Endothelial cell of umbilical vein (primary cell): ENCODE measurements around the gene TNS1. TPM values are rescaled to one million over a fixed set of nuclear protein-coding genes. Genes with fewer than 3 reads are reported as not detected.

Experiments used
- BruUV-seq: library from RNA; stranded (reverse); fragments of 400-500 nt; replicated peaks from 2 replicates; lab custom pipeline; 2021; lab: Mats Ljungman, UMichigan
- CTCF ChIA-PET: fragments of 300-600, 350-600 bp; sonication (Branson Sonifier 250); formaldehyde crosslinking; loops from one replicate; lab custom pipeline; 2021; ENCODE audit warnings: antibody characterized with exemption, inconsistent platforms; lab: Charles Lee
- POLR2A ChIA-PET: fragments of 300-600, 350-600 bp; sonication (Branson Sonifier 250); formaldehyde crosslinking; loops from one replicate; lab custom pipeline; 2021; ENCODE audit warnings: antibody characterized with exemption, inconsistent platforms; lab: Charles Lee
- DNase-seq: peaks from one replicate; pipeline ENCODE4 v3.0.0-alpha.2; 2011; ENCODE audit warnings: low read depth, low spot score
- FAIRE-seq: peaks from 2 replicates; lab custom pipeline; 2011; peaks lifted over from hg19 to GRCh38; lab: Jason Lieb, UNC
- H2AFZ ChIP-seq: 2 replicates; pipeline ENCODE4 v1.6.0; 2012; ENCODE audit warnings: low read depth, low read length, control low read depth, inconsistent platforms
- H3K27ac ChIP-seq: 2 replicates; pipeline ENCODE4 v1.5.1; 2011; ENCODE audit warnings: low read depth, mild to moderate bottlenecking, control low read depth, low read length, moderate library complexity; ENCODE audit not compliant: insufficient read depth
- H3K27me3 ChIP-seq, 2 experiments: 2 replicates each; pipeline versions ENCODE4 v1.6.0 to v1.6.1; 2011; ENCODE audit warnings: low read length in 2 of 2, mixed read lengths in 1 of 2; ENCODE audit not compliant: control insufficient read depth in 2 of 2, insufficient read depth in 2 of 2
- H3K36me3 ChIP-seq, 2 experiments: 2 replicates in 1 of 2; 3 replicates in 1 of 2; pipeline ENCODE4 v1.5.1; 2011; ENCODE audit warnings: low read length in 2 of 2, mild to moderate bottlenecking in 1 of 2, moderate library complexity in 1 of 2; ENCODE audit not compliant: control insufficient read depth in 2 of 2, insufficient read depth in 2 of 2; ENCODE audit errors: extremely low read depth in 1 of 2
- H3K4me1 ChIP-seq: 3 replicates; pipeline ENCODE4 v1.5.1; 2011; ENCODE audit warnings: mild to moderate bottlenecking, low read length; ENCODE audit not compliant: control insufficient read depth, insufficient read depth; ENCODE audit errors: extremely low read depth
- H3K4me2 ChIP-seq: 2 replicates; pipeline ENCODE4 v1.6.1; 2011; ENCODE audit warnings: low read length, control low read depth, mixed read lengths; ENCODE audit not compliant: insufficient read depth
- H3K4me3 ChIP-seq, 3 experiments: fragments of 200-600 bp in 1 of 3; sonication (generic), shearing (Covaris generic) in 1 of 3; replicated peaks in 1 of 3; 2 replicates each; pipeline ENCODE4 v1.5.1; 2011 to 2016; ENCODE audit warnings: control low read depth in 3 of 3, low read length in 3 of 3, mild to moderate bottlenecking in 2 of 3, inconsistent platforms in 1 of 3, low read depth in 1 of 3, moderate library complexity in 1 of 3; ENCODE audit not compliant: insufficient read depth in 1 of 3
- H3K79me2 ChIP-seq: 2 replicates; pipeline ENCODE4 v1.6.0; 2012; ENCODE audit warnings: low read length, inconsistent platforms; ENCODE audit not compliant: control insufficient read depth, insufficient read depth
- H3K9ac ChIP-seq: replicated peaks from 2 replicates; pipeline ENCODE3; 2011; ENCODE audit warnings: low read length, control low read depth; ENCODE audit not compliant: insufficient read depth; ENCODE audit errors: extremely low read depth
- H3K9me1 ChIP-seq: replicated peaks from 3 replicates; pipeline ENCODE4 v1.6.0; 2011; ENCODE audit warnings: mild to moderate bottlenecking, low read length; ENCODE audit not compliant: control insufficient read depth, insufficient read depth; ENCODE audit errors: extremely low read depth
- H3K9me3 ChIP-seq: replicated peaks from 2 replicates; pipeline ENCODE4 v1.5.1; 2012; ENCODE audit warnings: low read length, inconsistent platforms; ENCODE audit not compliant: control insufficient read depth, insufficient read depth
- H4K20me1 ChIP-seq: replicated peaks from 2 replicates; pipeline ENCODE3; 2011; ENCODE audit warnings: mild to moderate bottlenecking, low read length; ENCODE audit not compliant: control insufficient read depth, insufficient read depth; ENCODE audit errors: extremely low read depth
- CTCF ChIP-seq, 2 donors: IDR thresholded peaks; 1 replicate in 1 of 2; 2 replicates in 1 of 2; pipeline ENCODE4 v1.5.1; 2011; ENCODE audit warnings: low read length in 2 of 2, mild to moderate bottlenecking in 2 of 2, moderate library complexity in 2 of 2, control low read depth in 1 of 2, inconsistent platforms in 1 of 2, low read depth in 1 of 2; ENCODE audit not compliant: insufficient read depth in 1 of 2; ENCODE audit errors: extremely low read depth in 1 of 2
- EZH2 ChIP-seq: IDR thresholded peaks from 2 replicates; pipeline ENCODE4 v1.6.1; 2012; ENCODE audit warnings: borderline replicate concordance, low read depth, mild to moderate bottlenecking, moderate library complexity, low read length, inconsistent platforms; ENCODE audit not compliant: severe bottlenecking
- FOS ChIP-seq: IDR thresholded peaks from 2 replicates; pipeline ENCODE4 v1.6.1; 2011; ENCODE audit warnings: mild to moderate bottlenecking, low read length, moderate library complexity, borderline replicate concordance; ENCODE audit not compliant: insufficient read depth
- GATA2 ChIP-seq: IDR thresholded peaks from 2 replicates; pipeline ENCODE4 v1.7.0; 2011; ENCODE audit warnings: low read depth, mild to moderate bottlenecking, moderate library complexity, mixed read lengths, low read length; ENCODE audit not compliant: insufficient read length, insufficient read depth
- JUN ChIP-seq: IDR thresholded peaks from 2 replicates; pipeline ENCODE4 v1.6.1; 2011; ENCODE audit warnings: borderline replicate concordance, low read depth; ENCODE audit not compliant: insufficient read length, insufficient read depth
- MAX ChIP-seq: IDR thresholded peaks from 2 replicates; pipeline ENCODE4 v1.6.1; 2011; ENCODE audit not compliant: insufficient read depth, insufficient read length
- MYC ChIP-seq: IDR thresholded peaks from one replicate; pipeline ENCODE4 v1.6.1; 2011; ENCODE audit warnings: mild to moderate bottlenecking, low read depth, low read length
- POLR2A ChIP-seq: IDR thresholded peaks from 2 replicates; pipeline ENCODE4 v1.6.1; 2012; ENCODE audit warnings: low read depth, mild to moderate bottlenecking, control low read depth, low read length
- POLR2AphosphoS5 ChIP-seq: IDR thresholded peaks from 2 replicates; pipeline ENCODE4 v1.6.1; 2012; ENCODE audit warnings: low read depth, mild to moderate bottlenecking, control low read depth, low read length, moderate library complexity; ENCODE audit not compliant: insufficient read depth
- dilution Hi-C: fragments of 300-500 bp; cut with MboI; formaldehyde crosslinking; loops from one replicate; pipeline ENCODE4 v1.15.0; 2019; ENCODE audit warnings: low sequenced_read_pairs; ENCODE audit not compliant: extremely low pct_ligation_motif_present
- intact Hi-C: fragments of 100-400 bp; cut with micrococcal nuclease; formaldehyde crosslinking; loops from one replicate; pipeline ENCODE4 v1.10.0; 2022
- polyA plus RNA-seq, 4 experiments: library from polyadenylated mRNA; depleted of rRNA in 3 of 4; stranded (reverse) in 3 of 4; unstranded in 1 of 4; fragments of >200 nt; gene quantifications; 2 replicates each; pipeline versions ENCODE4 v1.2.1 to v1.2.3, GENCODE V29; 2011 to 2012; ENCODE audit warnings: missing spikeins in 1 of 4
- total RNA-seq: library from RNA; stranded (reverse); gene quantifications from 2 replicates; pipeline ENCODE4 v1.2.3, GENCODE V29; 2021

Gene TNS1
- total and polyA plus RNA-seq, 2 donors (not counting 3 experiments of a cell fraction or from before 2014, with no cell fraction given), result 11.0 to 52.1 TPM

- H4K20me1 ChIP-seq, result no peaks in the 10 kb centered on the region
- H3K4me2 ChIP-seq, result no peak overlapping the region
- BruUV-seq, result no TSS peak
- H3K4me3 ChIP-seq, result no peak overlapping the region
- H3K9me3 ChIP-seq, result no peaks in the 10 kb centered on the region
- DNase-seq, result no peak
- H3K9me1 ChIP-seq, result no peaks in the 10 kb centered on the region
- H3K4me1 ChIP-seq, result peaks cover 41% of the 10 kb centered on the region
- no peak overlapping the region for H3K27ac ChIP-seq
- intact Hi-C loops (no loop called here), dilution Hi-C loops (no loop called here)
- H2AFZ ChIP-seq, result no peak overlapping the region
- CTCF ChIA-PET, result interaction anchor here (1.2 to 3.2 kb wide), 4 partner anchors 38 to 146 kb away, joined by 3 to 17 read pairs (median 8); no protein-coding TSS in a partner anchor
- TF ChIP-seq GATA2 (no peak), JUN (no peak), EZH2 (no peak), POLR2AphosphoS5 (no peak), POLR2A (no peak), MYC (no peak), CTCF (IDR thresholded peaks at IDR 0.05; ENCODE audit: extremely low read depth in 1 of 2, insufficient read depth in 1 of 2, low read depth in 1 of 2, low read length in 2 of 2) (no peak), FOS (no peak), MAX (no peak)
- FAIRE-seq, result no peak
- H3K27me3 ChIP-seq, result no peaks in the 10 kb centered on the region
- peaks cover 29% of the 10 kb centered on the region for H3K79me2 ChIP-seq
- POLR2A ChIA-PET, result interaction anchor here (1.2 kb wide), 1 partner anchor 39 kb away, joined by 3 read pairs; no protein-coding TSS in a partner anchor
- H3K9ac ChIP-seq, result no peak overlapping the region
- no peaks in the 10 kb centered on the region for H3K36me3 ChIP-seq
These were observed 154.3 kb downstream of the TNS1 start for GRCh38 chr2:217848351-217848957.
